Stimulated activated CD4-positive, alpha-beta T cell treated with anti-CD3 and anti-CD28 coated beads, Interleukin-15, amount 100 ng/mL, for 1 hour (primary cell): ENCODE measurements around the gene LDOC1.
"Not testable (repeated sequence)": the region's sequence is repeated elsewhere in the genome, so short reads cannot be mapped to it uniquely, and the experiment has no call there.

Experiments
- DNase-seq, 2 donors: peaks; one replicate each; pipeline ENCODE4 v3.0.0-alpha.2; 2020; ENCODE audit warnings: low read depth in 1 of 2, low spot score in 1 of 2

Gene LDOC1

DNA sequence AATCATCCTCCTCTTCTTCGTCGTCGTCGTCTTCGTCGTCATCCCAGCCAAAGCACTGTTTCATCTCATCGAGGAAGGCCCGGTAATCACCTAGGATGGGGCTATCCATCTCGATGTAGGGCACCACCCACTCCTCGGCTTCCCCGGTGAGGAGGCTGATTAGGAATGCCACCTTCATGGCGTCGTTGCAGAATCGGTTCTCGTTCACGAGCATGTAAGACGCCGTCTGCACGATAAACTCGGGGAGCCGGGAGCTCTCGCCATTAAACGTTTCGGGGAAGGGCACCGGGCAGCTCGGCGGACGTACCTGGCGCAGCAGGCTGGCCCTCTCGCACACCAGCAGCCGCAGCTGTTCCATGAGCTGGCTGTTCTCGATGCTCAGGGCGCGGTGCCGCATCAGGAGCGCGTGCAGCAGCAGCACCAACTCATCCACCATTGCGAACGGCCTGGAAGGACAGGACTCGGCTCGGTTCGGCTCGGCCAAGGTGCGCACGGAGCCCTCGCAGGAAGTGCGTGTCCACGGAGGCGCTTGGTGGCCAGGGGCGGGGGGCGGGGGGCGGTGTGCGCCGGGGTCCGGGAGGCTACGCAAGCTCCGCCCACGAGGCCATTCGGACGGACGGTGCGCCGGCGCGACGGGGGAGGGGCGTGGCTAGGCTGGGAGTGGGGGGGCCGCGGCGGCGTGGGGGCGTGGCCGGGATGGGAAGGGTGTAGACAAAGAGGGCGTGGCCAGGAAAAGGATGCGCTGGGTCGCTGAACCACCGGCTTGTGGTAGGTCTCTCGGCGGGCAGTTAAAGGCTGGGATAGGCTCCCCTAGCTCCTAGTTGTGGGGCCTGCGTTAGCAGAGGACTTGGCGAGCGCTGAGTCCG is at the start of gene LDOC1:
Gene LDOC1 (minus strand): TSS at position 544 of the 866 bp plus-strand sequence. CDS start 108 bp downstream, at position 436.
- DNase-seq = peak; percentile 34 to 63

DNA sequence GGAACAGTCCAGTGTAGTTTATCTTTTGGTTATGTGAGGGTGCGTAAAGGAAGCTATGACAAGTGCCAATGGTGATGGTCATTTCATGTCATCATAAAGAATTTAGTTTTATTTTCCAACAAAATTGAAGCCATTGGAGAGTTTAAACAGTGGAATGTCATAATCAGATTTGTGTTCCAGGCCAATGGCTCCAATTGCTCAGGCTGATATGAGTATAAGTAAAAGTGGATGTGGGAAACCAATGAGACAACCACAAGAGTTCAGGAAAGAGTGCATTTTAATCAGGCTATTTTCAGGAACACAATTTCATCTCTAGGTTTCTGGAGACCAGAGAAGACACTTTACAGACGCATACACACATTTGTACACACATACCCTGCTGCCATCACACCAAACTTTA is 44.7 kb upstream of the LDOC1 start:
- DNase-seq = no peak

DNA sequence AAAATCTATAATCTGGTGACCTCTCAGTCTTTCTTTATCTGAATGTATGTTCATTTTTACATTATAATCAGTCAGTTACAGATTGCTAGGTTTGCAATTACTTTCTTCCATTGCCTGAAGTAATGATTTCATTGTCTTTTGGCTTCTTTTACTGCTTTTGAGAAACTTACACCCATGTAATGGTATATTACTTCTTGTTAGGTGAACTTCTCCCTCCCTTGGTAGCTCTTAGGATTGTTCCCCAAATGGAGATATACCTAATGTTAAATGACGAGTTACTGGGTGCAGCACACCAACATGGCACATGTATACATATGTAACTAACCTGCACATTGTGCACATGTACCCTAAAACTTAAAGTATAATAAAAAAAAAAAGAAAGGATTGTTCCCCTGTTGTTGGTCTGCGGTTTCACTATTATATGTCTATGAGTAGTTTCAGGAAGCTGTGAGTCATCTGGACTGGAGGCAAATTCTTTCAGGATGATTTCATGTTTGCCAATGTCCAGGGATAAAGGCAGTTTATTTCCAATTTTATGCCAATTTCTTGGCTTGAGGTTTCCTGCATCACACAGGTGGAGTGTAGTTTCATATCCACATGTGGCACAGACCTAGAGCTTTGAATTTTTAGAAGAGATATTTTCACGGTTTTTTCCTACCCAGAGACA is 43.5 kb upstream of the LDOC1 start:
- no peak for DNase-seq

- DNase-seq = no peak
Observed at GRCh38 chrX:141214196-141214595, 37.3 kb upstream of the LDOC1 start.

DNA sequence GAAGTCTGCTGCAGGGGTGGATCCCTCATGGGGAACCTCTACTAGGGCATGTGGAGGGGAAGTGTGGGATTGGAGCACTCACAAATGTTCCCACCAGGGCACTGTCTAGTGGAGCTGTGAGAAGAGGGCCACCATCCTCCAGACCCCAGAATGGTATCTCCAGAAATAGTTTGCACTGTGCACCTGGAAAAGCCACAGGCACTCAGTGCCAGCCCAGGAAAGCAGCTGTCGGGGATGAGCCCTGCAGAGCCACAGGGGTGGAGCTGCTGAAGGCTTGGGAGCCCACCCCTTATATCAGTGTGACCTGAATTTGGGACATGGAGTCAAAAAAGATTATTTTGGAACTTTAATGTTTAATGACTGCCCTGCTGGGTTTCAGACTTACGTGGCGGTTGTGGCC is 25.0 kb upstream of the LDOC1 start:
- no peak for DNase-seq

DNA sequence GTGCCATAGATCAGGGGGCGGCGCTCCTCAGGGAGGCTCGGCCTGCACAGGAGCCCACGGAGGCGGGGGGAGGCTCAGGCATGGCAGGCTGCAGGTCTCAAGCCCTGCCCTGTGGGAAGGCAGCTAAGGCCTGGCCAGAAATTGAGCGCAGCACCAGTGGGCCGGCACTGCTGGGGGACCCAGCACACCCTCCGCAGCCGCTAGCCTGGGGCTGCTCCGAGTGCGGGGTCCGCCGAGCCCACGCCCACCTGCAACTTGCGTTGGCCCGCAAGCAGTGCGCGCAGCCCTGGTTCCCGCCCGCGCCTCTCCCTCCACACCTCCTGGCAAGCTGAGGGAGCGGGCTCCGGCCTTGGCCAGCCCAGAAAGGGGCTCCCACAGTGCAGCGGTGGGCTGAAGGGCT is 11.6 kb upstream of the LDOC1 start:
- not testable (repeated sequence) for DNase-seq

GRCh38 chrX:141185366-141185765 is 8.4 kb upstream of the LDOC1 start:
- no peak for DNase-seq

DNA sequence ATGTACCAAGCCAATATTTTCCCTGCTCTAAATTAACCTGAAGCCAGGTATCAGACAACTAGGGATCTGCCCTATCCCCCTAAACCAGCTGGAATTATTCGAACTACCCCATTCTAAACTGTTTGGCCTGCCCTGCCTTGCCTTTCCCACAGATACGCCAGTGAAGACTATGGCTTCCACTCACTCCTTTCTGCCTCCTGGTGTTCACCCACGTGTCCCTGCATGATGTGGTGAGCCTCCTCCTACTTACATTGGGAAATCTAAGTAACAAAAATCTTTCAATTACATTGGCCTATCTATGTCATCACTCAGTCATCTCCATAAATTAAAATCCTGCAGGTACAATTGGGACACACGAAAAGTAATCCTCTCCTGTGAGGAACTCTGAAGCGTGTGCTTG is 6.1 kb upstream of the LDOC1 start:
- DNase-seq = no peak

DNA sequence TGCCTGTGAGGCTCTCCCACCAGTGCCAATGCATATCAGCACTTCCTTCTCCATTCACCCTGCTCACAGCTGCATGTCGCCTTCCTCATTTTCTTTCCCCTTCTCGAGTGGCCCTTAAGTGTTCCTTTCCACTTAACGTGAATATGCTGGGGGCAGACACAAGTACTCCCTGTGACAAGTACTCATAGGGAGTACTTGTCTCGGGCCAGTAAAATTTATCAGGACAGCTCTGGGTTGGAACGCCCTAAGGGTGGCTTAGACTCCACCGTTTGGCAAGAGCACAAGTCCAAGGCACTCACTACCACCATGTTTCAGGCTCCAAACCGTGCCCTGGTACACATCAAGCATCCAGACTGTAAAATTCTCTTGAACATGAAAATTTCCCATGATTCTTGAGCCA is 3.9 kb upstream of the LDOC1 start:
- no peak for DNase-seq

- no peak for DNase-seq
Observed at GRCh38 chrX:141175786-141176185, 1.1 kb downstream of the LDOC1 start.

DNA sequence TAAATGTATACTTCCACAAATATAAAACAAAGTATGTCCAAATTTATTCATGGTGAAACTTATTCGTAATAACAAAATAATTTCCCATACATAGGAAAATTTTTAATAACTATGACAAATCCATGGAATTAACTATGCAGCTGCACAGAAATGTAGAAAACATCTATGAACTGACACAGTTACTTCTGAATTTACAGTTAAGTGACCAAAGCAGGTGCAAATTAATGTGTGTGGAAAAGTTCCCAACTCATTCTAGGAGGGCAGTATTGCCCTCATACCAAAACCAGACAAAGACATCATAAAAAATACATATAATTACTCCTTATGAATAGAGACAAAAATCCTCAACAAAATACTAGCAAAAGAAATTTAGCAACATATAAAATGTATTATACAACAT is 12.5 kb downstream of the LDOC1 start:
- no peak for DNase-seq

- no peak for DNase-seq
Observed at GRCh38 chrX:141158084-141158483, 18.8 kb downstream of the LDOC1 start.

GRCh38 chrX:141155231-141155630 is 21.7 kb downstream of the LDOC1 start:
- not testable (repeated sequence) for DNase-seq

GRCh38 chrX:141142946-141143345 is 34.0 kb downstream of the LDOC1 start:
- no peak for DNase-seq

DNA sequence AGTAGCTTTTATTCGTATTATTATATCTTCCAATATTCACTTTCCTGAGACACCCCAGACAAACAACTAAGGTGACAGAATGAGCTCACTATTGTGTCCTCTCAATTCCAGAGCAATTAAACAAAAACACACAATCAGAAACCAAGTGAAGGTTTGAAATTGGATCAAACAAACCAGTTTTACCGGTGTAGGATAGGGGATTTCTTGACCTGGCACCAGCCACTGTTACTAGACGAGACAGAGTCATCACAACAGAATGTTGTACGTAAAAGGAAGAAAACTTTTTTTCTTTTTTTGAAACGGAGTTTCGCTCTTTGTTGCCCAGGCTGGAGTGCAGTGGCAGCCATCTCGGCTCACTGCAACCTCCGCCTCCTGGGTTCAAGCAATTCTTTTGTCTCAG is 43.7 kb downstream of the LDOC1 start:
- DNase-seq = no peak

DNA sequence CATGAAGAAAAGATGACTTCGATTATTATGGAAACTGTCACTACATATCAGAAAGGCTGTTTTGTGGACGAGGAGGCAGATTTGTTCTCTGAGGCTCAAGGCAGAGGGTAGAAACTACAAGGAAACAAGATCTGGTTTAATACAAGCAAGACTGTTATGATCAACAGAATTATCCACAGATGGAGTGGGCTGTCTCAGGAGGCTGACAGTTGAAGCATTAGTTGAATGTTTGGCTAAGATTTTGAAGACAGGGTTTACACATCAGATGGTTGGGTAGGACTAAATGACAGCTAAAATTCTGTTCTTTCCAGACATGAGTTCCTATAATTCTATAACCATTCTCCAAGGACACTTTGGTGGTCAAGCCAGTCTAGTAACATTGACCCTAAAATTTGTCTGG is 49.8 kb downstream of the LDOC1 start:
- DNase-seq = no peak
